ENCODE data around the gene ADAMTS2.

- TF ChIP-seq EZH2 (IDR thresholded peaks at IDR 0.05; ENCODE audit: insufficient read depth, low read length) (no peak), CTCF (IDR thresholded peaks at IDR 0.05; ENCODE audit: insufficient read depth, low read depth, low read length) (no peak)
These were observed 66.7 kb downstream of the ADAMTS2 start for GRCh38 chr5:179278546-179278945.

Data from astrocyte (in vitro differentiated cells and primary cell).